ENCODE data around the gene PPP5C.

DNA sequence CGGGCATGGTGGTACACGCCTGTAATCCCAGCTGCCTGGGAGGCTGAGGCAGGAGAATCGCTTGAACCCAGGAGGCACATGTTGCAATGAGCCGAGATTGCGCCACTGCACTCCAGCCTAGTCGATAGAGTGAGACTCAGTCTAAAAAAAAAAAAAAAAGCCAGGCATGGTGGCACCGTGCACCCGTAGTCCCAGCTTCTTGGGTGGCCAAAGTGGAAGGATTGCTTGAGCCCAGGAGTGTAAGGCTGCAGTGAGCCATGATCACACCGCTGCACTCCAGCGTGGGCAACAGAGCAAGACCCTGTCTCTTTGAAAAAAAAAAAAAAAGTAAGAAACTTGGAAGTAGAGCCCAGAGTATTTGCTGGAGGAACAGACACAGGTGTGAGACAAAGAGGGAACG, 38.7 kb downstream of the PPP5C start:
- TF ChIP-seq, protein P1, sequence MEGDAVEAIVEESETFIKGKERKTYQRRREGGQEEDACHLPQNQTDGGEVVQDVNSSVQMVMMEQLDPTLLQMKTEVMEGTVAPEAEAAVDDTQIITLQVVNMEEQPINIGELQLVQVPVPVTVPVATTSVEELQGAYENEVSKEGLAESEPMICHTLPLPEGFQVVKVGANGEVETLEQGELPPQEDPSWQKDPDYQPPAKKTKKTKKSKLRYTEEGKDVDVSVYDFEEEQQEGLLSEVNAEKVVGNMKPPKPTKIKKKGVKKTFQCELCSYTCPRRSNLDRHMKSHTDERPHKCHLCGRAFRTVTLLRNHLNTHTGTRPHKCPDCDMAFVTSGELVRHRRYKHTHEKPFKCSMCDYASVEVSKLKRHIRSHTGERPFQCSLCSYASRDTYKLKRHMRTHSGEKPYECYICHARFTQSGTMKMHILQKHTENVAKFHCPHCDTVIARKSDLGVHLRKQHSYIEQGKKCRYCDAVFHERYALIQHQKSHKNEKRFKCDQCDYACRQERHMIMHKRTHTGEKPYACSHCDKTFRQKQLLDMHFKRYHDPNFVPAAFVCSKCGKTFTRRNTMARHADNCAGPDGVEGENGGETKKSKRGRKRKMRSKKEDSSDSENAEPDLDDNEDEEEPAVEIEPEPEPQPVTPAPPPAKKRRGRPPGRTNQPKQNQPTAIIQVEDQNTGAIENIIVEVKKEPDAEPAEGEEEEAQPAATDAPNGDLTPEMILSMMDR (IDR thresholded peaks at IDR 0.05; ENCODE audit: insufficient read depth, low read depth, low read length) = no peak
- no peak for TF ChIP-seq EZH2 (IDR thresholded peaks at IDR 0.05; ENCODE audit: insufficient read depth, low read length)
